K562 (cell line): Measurements from ENCODE around the gene HOXD12. TPM values are rescaled to one million over a fixed set of nuclear protein-coding genes. Genes with fewer than 3 reads are reported as not detected.
A peak's percentile ranks its signal among the peaks of the same experiment; 100 is the strongest.

Experiments used
- BRCA1 ChIP-seq, 2 experiments: fragments of 450-650 bp in 1 of 2; sonication (generic) in 1 of 2; formaldehyde crosslinking in 1 of 2; IDR thresholded peaks; 2 replicates each; pipeline versions ENCODE4 v1.5.0 to v1.6.1; 2017 to 2020; ENCODE audit warnings: mild to moderate bottlenecking in 1 of 2, missing genetic modification reagents in 1 of 2
- GABPA ChIP-seq: fragments of 200-800 bp; sonication (Bioruptor generic); conservative IDR thresholded peaks from 2 replicates; pipeline ENCODE4 v1.6.1; 2016; ENCODE audit warnings: low read depth, missing genetic modification characterization, missing compliant biosample characterization
- LCOR ChIP-seq: sonication (generic); formaldehyde crosslinking; IDR thresholded peaks from 2 replicates; pipeline ENCODE4 v1.8.0; 2022; ENCODE audit warnings: mild to moderate bottlenecking, missing genetic modification reagents
- PTRF ChIP-seq: fragments of 450-650 bp; IDR thresholded peaks from 2 replicates; pipeline ENCODE4 v1.6.1; 2016; ENCODE audit warnings: mild to moderate bottlenecking, missing genetic modification characterization, missing compliant biosample characterization
- RAD21 ChIP-seq, 2 experiments: fragments of 250-450 bp in 1 of 2; fragments of 450-650 bp in 1 of 2; sonication (Bioruptor Pico) in 1 of 2; formaldehyde crosslinking in 1 of 2; IDR thresholded peaks in 1 of 2; conservative IDR thresholded peaks in 1 of 2; 2 replicates each; pipeline versions ENCODE4 v1.4.0 to v1.8.0; 2020 to 2022; ENCODE audit warnings: mild to moderate bottlenecking in 2 of 2, moderate library complexity in 1 of 2
- RBM17 ChIP-seq: fragments of 200-400 bp; formaldehyde crosslinking; IDR thresholded peaks from 2 replicates; pipeline ENCODE4 v1.6.1; 2017; ENCODE audit warnings: low read depth, mild to moderate bottlenecking, low read length, borderline replicate concordance
- SIRT6 ChIP-seq: IDR thresholded peaks from one replicate; pipeline ENCODE4 v1.6.1; 2012; ENCODE audit warnings: low read depth, mild to moderate bottlenecking, control low read depth, inconsistent platforms, low read length, moderate library complexity
- THRAP3 ChIP-seq: fragments of 450-650 bp; IDR thresholded peaks from 2 replicates; pipeline ENCODE4 v1.6.1; 2016; ENCODE audit warnings: mild to moderate bottlenecking, inconsistent platforms, borderline replicate concordance
- TOE1 ChIP-seq, 2 experiments: fragments of 450-650 bp in 1 of 2; sonication (generic) in 1 of 2; formaldehyde crosslinking in 1 of 2; IDR thresholded peaks; 2 replicates each; pipeline versions ENCODE4 v1.7.1 to v1.8.0; 2016 to 2022; ENCODE audit warnings: borderline replicate concordance in 2 of 2, mild to moderate bottlenecking in 2 of 2, antibody characterized with exemption in 1 of 2, inconsistent platforms in 1 of 2, low read depth in 1 of 2, missing genetic modification reagents in 1 of 2, moderate library complexity in 1 of 2
- polyA plus RNA-seq, 8 experiments: library from polyadenylated mRNA; depleted of rRNA in 4 of 8; stranded (reverse) in 5 of 8; unstranded in 3 of 8; fragments of >200 nt; fragmentation: Nextera tagmentation in 2 of 8; fragmentation: Illumina TruSeq in 1 of 8; extraction: Ambion mirVana in 2 of 8; extraction: Trizol in 1 of 8; gene quantifications; 2 replicates each; pipeline versions ENCODE4 v1.2.1 to v1.2.3, GENCODE V29; 2011 to 2014; ENCODE audit warnings: inconsistent platforms in 1 of 8, missing spikeins in 1 of 8
- total RNA-seq, 7 experiments: library from RNA; depleted of rRNA in 6 of 7; stranded (reverse); fragments of >200 nt in 6 of 7; fragmentation: Illumina TruSeq in 2 of 7; extraction: Trizol in 2 of 7; gene quantifications; 2 replicates each; pipeline versions ENCODE4 v1.2.1 to v1.2.3, GENCODE V29; 2011 to 2021; ENCODE audit warnings: low replicate concordance in 1 of 7
- TF ChIP-seq, protein P1 (sequence below): sonication (generic); formaldehyde crosslinking; IDR thresholded peaks from 2 replicates; pipeline ENCODE4 v1.8.1; 2023; ENCODE audit warnings: mild to moderate bottlenecking, missing genetic modification reagents
- TF ChIP-seq, protein P2 (sequence below): fragments of 450-650 bp; formaldehyde crosslinking; IDR thresholded peaks from 2 replicates; pipeline ENCODE4 v1.4.0; 2020; ENCODE audit warnings: mild to moderate bottlenecking, moderate library complexity
- TF ChIP-seq, protein P3 (sequence below), 3 experiments: IDR thresholded peaks in 2 of 3; conservative IDR thresholded peaks in 1 of 3; 2 replicates each; pipeline ENCODE4 v1.5.1; 2011 to 2012; ENCODE audit warnings: low read length in 3 of 3, mild to moderate bottlenecking in 3 of 3, control low read depth in 2 of 3, improper control_type of control experiment in 1 of 3, inconsistent platforms in 1 of 3, low read depth in 1 of 3, mixed read lengths in 1 of 3, moderate library complexity in 1 of 3; ENCODE audit not compliant: insufficient read depth in 2 of 3
- TF ChIP-seq, protein P4 (sequence below): sonication (generic); IDR thresholded peaks from 2 replicates; pipeline ENCODE4 v1.6.1; 2016

Gene HOXD12
- total and polyA plus RNA-seq, 9 of the 15 experiments (the other 6 are each of a cell fraction or from before 2014, with no cell fraction given), result not detected

DNA sequence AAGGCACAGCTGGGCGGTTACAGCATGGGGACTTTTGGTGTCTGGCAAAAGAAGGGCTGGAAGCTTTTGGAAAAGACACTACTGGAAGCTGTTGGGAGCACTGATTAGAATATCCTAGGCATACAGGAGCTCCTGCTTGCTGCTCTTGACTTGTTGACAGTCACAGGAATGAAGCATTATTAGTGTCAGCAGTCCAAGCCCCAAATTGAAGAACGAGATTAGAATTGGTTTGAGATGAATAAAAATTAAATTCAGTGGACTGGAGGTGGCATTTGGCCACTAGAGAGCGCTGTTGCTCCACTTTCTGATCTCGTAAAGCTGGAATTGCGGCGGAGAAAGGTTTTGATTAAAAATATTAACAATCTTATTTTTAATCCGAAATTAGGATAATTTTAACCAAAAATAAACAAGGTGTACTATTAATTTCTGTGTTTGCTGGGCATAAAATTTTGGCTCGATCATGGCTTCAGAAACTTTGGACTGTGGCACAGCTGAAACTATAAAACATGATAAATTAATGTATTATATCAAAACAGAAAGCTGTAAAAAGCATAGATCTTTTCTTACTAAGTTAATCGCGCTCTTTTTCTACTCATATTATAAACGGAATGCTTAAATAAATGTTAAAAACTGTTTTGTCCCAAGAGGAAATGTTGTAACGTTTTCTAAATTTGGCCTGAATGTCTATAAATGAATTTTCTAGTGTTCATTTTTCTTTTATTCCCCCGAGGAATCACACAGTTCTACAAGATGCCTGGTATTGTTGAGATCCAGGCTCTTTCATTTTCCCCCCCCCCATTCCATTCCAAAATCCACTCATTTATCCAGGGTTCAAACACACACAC, 27.6 kb downstream of the HOXD12 start (continued):
- TF ChIP-seq THRAP3 (no peak), RAD21 (CRISPR knock-in tag; conservative IDR thresholded peaks at IDR 0.05 in 1 of 2, IDR thresholded peaks at IDR 0.05 in 1 of 2) (peak; percentile 85), GABPA (tag) (no peak), RBM17 (no peak), LCOR (CRISPR knock-in tag) (no peak), PTRF (tag) (no peak), SIRT6 (no peak), BRCA1 (IDR thresholded peaks at IDR 0.05) (no peak), BRCA1 (CRISPR knock-in tag; IDR thresholded peaks at IDR 0.05) (no peak), TOE1 (IDR thresholded peaks at IDR 0.05; ENCODE audit: borderline replicate concordance) (no peak), TOE1 (CRISPR knock-in tag; IDR thresholded peaks at IDR 0.05; ENCODE audit: borderline replicate concordance, low read depth) (no peak)
- TF ChIP-seq, protein P1, sequence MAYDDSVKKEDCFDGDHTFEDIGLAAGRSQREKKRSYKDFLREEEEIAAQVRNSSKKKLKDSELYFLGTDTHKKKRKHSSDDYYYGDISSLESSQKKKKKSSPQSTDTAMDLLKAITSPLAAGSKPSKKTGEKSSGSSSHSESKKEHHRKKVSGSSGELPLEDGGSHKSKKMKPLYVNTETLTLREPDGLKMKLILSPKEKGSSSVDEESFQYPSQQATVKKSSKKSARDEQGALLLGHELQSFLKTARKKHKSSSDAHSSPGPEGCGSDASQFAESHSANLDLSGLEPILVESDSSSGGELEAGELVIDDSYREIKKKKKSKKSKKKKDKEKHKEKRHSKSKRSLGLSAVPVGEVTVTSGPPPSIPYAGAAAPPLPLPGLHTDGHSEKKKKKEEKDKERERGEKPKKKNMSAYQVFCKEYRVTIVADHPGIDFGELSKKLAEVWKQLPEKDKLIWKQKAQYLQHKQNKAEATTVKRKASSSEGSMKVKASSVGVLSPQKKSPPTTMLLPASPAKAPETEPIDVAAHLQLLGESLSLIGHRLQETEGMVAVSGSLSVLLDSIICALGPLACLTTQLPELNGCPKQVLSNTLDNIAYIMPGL (CRISPR knock-in tag), result no peak
- TF ChIP-seq, protein P2, sequence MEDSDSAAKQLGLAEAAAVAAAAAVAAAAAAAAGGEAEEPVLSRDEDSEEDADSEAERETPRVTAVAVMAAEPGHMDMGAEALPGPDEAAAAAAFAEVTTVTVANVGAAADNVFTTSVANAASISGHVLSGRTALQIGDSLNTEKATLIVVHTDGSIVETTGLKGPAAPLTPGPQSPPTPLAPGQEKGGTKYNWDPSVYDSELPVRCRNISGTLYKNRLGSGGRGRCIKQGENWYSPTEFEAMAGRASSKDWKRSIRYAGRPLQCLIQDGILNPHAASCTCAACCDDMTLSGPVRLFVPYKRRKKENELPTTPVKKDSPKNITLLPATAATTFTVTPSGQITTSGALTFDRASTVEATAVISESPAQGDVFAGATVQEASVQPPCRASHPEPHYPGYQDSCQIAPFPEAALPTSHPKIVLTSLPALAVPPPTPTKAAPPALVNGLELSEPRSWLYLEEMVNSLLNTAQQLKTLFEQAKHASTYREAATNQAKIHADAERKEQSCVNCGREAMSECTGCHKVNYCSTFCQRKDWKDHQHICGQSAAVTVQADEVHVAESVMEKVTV (CRISPR knock-in tag), result peak; percentile 86
- TF ChIP-seq, protein P3, sequence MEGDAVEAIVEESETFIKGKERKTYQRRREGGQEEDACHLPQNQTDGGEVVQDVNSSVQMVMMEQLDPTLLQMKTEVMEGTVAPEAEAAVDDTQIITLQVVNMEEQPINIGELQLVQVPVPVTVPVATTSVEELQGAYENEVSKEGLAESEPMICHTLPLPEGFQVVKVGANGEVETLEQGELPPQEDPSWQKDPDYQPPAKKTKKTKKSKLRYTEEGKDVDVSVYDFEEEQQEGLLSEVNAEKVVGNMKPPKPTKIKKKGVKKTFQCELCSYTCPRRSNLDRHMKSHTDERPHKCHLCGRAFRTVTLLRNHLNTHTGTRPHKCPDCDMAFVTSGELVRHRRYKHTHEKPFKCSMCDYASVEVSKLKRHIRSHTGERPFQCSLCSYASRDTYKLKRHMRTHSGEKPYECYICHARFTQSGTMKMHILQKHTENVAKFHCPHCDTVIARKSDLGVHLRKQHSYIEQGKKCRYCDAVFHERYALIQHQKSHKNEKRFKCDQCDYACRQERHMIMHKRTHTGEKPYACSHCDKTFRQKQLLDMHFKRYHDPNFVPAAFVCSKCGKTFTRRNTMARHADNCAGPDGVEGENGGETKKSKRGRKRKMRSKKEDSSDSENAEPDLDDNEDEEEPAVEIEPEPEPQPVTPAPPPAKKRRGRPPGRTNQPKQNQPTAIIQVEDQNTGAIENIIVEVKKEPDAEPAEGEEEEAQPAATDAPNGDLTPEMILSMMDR (IDR thresholded peaks at IDR 0.05 in 2 of 3, conservative IDR thresholded peaks at IDR 0.05 in 1 of 3; ENCODE audit: insufficient read depth in 2 of 3, low read depth in 1 of 3, low read length in 3 of 3), result peak; percentile 77 to 95 (median 83)
- TF ChIP-seq, protein P4, sequence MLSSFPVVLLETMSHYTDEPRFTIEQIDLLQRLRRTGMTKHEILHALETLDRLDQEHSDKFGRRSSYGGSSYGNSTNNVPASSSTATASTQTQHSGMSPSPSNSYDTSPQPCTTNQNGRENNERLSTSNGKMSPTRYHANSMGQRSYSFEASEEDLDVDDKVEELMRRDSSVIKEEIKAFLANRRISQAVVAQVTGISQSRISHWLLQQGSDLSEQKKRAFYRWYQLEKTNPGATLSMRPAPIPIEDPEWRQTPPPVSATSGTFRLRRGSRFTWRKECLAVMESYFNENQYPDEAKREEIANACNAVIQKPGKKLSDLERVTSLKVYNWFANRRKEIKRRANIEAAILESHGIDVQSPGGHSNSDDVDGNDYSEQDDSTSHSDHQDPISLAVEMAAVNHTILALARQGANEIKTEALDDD, result no peak
